Measurements from ENCODE around the gene CYGB.
"Not testable (repeated sequence)": the region's sequence is repeated elsewhere in the genome, so short reads cannot be mapped to it uniquely, and the experiment has no call there.

Gene CYGB

GRCh38 chr17:76535788-76536510, 1.6 kb downstream of the CYGB start:
- DNase-seq, result no peak

DNA sequence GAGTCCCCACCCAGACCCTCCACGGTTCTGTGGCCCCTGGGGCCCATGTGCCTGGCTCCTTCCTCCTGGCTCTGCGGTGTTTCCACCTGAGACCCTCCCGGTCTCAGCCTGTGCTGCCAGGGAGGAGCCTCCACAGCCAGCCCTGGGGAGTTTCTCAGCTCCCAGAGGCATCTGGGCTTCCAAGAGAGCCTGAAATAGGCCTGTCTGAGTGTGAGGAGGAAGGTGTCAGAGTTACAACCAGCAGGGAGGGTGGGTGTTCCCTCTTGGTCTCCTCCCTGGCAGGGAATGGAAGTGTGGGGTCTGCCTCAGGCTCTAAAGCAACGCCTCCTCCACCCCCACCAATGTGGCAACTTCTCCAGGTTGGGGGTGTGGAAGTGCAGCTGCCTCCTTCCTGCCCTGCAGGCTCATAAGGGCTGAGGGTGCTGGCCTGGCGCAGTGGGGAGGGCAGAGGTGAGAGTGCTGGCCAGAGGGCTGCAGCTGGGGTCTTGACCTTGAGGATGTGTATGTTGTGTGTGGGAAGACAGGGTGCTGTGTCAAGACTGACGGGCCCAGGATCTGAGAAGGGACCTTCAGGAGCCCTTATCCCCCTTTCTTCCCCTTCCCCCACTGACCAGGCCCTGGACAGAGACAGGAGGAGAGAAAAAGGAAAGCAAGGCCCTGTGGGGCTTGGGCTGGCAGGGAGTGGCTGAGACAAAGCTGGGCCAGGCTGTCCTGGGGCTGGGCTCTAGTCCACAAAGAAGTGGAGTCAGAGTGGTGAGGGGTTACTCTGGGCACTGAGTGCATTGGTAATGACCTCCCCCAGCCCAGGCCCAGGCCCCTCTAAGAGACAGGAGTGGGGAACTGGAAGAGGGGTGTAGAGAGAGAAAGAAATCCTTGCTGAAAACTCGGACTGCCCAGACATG, 2.4 kb downstream of the CYGB start:
- DNase-seq, result no peak

DNA sequence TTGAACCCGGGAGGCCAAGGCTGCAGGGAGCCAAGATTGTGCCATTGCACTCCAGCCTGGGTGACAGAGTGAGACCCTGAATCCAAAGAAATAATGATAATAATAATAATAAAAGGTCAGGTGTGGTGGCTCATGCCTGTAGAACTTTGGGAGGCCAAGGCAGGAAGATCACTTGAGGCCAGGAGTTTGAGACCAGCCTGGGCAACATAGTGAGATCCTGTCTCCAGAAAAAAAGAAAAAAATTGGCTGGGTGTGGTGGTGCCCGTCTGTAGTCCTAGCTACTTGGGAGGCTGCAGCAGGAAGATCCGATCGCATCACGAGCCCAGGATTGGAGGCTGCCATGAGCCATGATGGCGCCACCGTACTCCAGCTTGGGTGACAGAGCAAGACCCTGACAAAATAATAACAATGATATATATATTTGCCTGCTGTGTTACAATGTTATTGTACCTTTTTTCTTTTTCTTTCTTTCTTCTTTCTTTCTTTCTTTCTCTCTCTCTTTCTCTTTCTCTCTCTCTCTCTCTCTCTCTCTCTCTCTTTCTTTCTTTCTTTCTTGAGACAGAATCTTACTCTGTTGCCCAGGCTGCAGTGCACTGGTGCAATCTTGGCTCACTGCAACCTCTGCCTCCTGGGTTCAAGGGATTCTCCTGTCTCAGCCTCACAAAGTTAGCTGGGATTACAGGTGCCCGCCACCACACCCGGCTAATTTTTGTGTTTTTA, 3.7 kb downstream of the CYGB start:
- not testable (repeated sequence) for DNase-seq

DNA sequence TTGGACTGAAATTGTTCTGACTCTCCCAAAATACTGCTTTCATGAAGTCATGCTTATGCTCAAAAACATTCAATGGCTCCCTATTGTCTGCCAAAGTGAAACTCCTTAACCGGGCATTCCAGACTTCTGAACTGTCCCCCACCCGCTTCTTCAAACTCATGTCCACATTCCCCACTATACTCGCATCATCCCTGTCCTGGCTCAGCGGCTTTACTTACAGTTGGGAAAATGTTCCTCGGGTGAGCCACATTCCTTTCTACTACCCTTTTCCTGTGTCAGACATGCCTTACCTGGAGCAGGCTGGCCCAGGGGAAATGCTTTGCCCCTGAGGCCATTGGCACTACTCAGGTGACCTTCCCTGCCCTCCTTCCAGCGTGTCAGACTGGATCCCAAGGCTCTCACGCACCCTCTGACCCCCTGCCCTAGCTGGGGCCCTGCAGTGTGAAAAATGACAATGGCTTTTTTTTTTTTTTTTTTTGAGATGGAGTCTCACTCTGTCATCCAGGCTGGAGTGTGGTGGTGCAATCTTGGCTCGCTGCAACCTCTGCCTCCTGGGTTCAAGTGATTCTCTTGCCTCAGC, 5.3 kb downstream of the CYGB start:
- DNase-seq, result no peak

- no peak for DNase-seq
Measured at GRCh38 chr17:76531486-76532038, 5.9 kb downstream of the CYGB start.

DNA sequence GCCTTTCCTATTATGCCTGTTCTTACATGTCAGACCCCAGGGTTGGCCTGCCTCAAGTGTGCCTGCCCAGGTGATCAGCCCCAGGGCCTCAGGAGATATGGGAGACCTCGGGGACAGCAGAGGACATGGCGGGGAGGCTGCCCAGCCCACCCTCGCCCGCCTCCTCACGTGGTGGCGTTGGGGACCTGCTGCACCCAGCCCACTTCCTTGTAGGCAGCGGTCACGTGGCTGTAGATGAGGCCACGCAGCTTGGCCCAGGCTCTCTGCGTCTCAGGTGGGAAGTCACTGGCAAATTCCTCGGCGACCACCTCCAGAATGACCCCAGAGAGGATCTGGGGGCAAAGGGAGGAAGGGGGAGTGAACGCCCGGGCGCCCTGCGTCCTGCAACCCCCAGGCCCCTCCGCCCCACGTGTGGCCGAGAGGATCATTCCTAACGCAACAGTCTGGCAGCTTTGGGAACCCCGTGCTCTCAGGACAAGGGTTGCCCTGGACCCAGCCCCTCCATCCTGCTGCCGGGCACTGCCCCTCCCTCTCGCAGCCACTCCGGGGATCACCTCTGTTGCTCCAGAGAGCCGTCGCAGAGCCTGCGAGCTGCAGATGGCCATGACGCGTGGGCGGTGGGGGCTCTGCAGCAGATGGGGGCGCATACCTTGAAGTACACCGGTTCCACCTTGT, 6.6 kb downstream of the CYGB start:
- DNase-seq, result no peak

GRCh38 chr17:76530095-76530723, 7.3 kb downstream of the CYGB start:
- no peak for DNase-seq

DNA sequence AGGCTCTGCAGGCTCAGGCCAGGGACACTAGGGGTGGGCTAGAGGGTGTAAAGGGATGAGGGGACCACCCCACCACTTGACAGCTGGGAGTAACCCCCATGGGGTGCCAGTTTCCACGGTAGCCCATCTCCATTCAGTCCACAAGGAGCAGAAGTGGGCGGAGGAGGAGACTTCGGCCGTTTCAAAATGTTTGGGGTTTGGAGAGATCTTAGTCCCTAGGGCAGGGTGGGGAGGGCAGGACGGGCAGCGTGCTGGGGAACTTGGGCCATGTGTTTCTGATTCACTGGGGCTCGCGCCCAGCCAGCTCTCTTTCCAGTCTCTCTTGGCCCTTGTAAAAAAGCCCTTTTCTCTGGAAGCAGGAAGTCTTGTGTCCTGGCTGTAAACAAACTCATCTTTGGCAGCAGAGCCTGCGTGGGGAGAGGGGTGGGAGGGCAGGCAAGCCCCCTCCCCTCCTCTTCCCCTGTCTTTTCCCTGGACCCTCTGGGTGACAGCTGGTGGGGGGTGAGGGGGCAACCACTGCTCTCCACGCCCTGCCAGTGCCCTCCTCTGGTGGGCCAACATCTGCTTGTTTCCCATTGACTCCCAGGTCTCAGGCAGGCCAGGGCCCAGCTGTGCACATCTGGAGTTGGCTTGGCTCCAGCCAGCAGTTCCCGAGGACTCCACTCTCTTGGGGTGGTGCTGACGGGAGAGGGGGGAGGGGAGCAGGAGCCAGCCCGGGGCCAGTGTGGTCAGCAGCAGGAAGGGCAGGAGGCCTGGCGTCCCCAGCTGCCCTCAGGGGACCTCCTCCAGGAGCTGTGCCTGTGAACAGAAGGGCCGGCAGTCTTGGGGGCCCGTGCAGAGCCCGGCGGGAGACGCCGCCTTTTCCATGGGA, 8.1 kb downstream of the CYGB start:
- DNase-seq, result no peak

DNA sequence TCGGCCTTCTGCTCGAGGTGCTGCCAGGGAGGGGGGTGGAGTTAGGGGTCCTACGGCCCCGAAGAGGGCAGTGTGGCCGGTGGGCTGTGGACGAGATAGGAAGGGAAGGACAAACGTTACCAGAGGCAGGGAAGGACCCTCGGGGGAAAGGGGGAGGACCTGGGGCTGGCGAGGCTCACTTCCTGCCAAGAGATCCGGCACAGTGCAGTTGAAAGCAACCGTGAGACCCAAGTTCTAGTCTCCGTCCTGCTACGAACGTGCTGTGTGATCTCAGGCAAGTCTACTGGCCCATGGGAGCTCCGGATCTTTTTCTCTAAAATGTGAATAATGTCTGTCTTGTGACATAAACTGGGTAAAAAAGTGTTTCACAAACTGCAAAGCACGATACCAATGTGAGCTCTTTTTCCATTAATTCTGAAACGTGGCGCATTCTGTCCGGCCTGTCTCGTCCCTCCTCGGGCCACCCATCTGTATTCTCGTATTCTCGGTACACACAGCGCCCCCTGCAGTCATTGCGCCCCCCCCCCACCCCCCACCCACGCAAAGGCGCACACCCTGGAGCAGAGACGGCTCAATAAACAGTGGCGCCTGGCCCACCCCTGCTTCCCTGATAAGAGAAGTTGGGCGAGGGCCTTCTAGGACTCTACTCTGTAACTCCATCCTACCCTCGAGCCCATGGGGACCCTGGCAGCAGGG, 8.8 kb downstream of the CYGB start:
- DNase-seq, result no peak

- DNase-seq, result no peak
Measured at GRCh38 chr17:76528156-76528527, 9.4 kb downstream of the CYGB start.

DNA sequence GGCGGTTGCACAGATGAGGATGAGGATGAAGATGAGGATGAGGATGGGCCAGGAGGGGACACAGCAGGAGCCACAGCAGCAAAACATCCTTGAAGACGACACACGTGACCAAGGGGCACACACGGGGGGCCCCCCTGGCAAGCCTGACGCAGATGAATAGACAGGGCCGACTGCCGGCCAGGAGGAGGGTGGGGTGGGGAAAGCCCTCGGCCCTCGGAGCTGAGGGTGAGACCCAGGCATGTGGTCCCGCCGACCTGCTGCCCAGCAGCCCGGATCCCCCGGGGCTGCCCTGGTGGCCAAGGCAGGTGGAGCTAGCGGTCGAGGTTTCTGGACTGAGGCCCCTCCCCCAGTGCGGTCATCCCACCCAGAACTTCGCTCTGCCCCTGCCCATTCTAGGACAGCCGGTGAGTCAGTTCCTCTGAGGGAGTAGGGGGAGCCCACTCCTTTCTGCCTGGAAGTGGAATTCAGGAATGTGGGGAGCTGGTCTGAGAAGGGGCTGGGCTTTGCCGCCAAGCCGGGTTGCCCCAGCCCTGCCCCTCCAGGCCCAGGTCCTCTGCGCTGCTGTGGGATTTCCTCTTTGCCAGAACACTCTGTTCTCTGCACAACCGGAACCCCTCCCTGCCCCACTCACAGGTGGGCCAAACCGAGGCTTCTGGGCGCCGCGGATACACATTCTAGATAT, 9.9 kb downstream of the CYGB start:
- DNase-seq, result no peak

DNA sequence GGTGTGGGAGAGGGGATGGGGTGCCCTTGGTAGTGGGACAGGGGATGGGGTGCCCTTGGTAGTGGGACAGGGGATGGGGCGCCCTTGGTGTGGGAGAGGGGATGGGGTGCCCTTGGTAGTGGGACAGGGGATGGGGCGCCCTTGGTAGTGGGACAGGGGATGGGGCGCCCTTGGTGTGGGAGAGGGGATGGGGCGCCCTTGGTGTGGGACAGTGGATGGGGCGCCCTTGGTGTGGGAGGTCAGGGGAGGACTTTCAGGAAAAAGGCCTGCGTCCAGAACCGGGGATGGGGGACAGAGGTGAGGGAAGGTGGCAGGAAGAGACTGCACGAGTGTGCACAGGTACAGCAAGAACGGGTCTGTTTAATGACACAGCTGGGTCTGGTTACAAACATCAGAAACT, 10.5 kb downstream of the CYGB start:
- not testable (repeated sequence) for DNase-seq

- DNase-seq, result not testable (repeated sequence)
Measured at GRCh38 chr17:76525513-76525833, 12.0 kb downstream of the CYGB start.

GRCh38 chr17:76524598-76525512, 12.7 kb downstream of the CYGB start:
- no peak for DNase-seq

DNA sequence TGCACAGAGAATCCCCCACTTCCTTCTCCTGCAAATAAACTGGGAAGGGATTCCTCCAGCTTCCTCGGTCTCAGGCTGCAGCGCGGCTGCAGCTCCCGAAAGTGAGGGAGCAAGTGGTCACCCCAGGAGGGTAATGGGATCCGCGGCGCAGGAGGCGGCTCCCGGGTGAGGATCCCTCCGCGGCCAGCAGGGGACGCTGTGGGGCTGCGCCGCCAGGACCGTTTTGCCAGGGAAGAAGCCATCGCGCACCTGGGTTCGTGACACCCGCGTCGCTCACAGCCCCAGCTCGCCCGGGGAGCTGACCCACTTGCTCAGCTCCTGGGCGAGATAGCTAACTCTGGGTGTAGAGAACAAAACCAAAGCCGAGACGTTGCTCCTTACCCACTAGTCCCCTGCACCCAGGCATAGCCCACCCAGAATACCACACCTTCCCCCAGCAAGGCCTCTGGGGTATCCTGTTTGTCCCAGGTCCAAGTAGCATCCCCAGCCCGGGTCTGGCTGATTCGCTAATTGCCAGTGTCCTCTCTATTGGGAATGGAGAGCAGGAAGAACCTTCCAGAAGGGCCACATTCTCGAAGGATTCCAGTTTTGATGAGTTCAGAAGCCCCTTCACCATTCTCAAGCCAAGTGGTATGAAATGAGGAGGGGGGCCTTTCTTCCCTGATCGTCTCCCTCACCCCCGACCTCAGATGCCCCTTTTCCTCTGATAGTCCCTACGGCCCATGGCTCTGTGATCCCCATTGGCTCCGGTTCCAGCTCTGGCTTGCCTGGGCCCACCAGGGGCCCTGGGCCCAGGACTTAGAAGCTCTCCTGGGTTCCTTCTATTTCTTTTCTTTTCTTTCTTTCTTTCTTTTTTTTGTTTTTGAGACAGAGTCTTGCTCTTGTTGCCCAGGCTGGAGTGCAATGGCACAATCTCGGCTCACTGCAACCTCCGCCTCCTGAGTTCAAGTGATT, 14.1 kb downstream of the CYGB start:
- DNase-seq, result peak; percentile 46

DNA sequence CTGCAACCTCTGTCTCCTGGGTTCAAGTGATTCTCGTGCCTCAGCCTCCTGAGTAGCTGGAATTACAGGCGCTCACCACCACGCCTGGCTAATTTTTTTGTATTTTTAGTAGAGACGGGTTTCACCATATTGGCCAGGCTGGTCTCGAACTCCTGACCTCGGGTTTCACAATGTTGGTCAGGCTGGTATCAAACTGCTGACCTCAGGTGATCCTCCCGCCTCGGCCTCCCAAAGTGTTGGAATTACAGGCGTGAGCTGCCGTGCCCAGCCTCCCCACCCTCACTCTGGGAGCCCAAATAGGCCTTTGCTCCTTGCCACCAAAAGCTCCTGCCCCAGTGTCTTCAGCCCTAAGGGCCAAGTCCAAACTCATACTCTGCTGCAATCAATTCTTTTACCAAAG, 15.8 kb downstream of the CYGB start:
- DNase-seq, result not testable (repeated sequence)

- DNase-seq, result no peak
Measured at GRCh38 chr17:76521262-76521661, 16.2 kb downstream of the CYGB start.
